Erythroblast (primary cell): ENCODE results near the gene ITSN1.

Experiments
- DNase-seq, 2 experiments: peaks; one replicate each; lab custom pipeline; 2025; lab: John Stamatoyannopoulos, UW
- GATA1 ChIP-seq: IDR thresholded peaks from 2 replicates; pipeline ENCODE4 v1.6.1; 2011; ENCODE audit warnings: low read depth, mild to moderate bottlenecking, control low read depth, low read length, moderate library complexity
- POLR2A ChIP-seq: IDR thresholded peaks from 2 replicates; pipeline ENCODE4 v1.6.1; 2011; ENCODE audit warnings: mild to moderate bottlenecking, low read length

ITSN1 gene

GRCh38 chr21:33739701-33740100 is 97.4 kb downstream of the ITSN1 start:
- no peak for TF ChIP-seq GATA1
- TF ChIP-seq POLR2A = no peak
- DNase-seq = no peak

- DNase-seq = peak; percentile 7 to 14
- TF ChIP-seq GATA1 = no peak
- TF ChIP-seq POLR2A = no peak
These were observed 105.1 kb downstream of the ITSN1 start for GRCh38 chr21:33747420-33747819.

GRCh38 chr21:33748903-33749302 is 106.6 kb downstream of the ITSN1 start:
- no peak for TF ChIP-seq GATA1
- no peak for TF ChIP-seq POLR2A

GRCh38 chr21:33750017-33750416 is 107.7 kb downstream of the ITSN1 start:
- no peak for TF ChIP-seq GATA1
- TF ChIP-seq POLR2A = no peak
- DNase-seq = no peak

More at GRCh38 chr21:33748903-33749302, 106.6 kb downstream of the ITSN1 start:
- no peak for DNase-seq

GRCh38 chr21:33751120-33751519 is 108.8 kb downstream of the ITSN1 start:
- TF ChIP-seq POLR2A = no peak
- no peak for TF ChIP-seq GATA1
- DNase-seq = peak; percentile 71 to 81

- no peak for DNase-seq
- TF ChIP-seq POLR2A (no peak), GATA1 (no peak)
These were observed 109.2 kb downstream of the ITSN1 start for GRCh38 chr21:33751533-33751932.

- no peak for DNase-seq
- no peak for TF ChIP-seq GATA1
- TF ChIP-seq POLR2A = no peak
These were observed 110.0 kb downstream of the ITSN1 start for GRCh38 chr21:33752260-33752659.

GRCh38 chr21:33753886-33754285 is 111.6 kb downstream of the ITSN1 start:
- peak; percentile 66 to 73 for DNase-seq
- TF ChIP-seq POLR2A = no peak
- no peak for TF ChIP-seq GATA1

- TF ChIP-seq POLR2A = no peak
- TF ChIP-seq GATA1 = no peak
- peak; percentile 30 to 55 for DNase-seq
These were observed 112.2 kb downstream of the ITSN1 start for GRCh38 chr21:33754481-33754880.

GRCh38 chr21:33755354-33755753 is 113.1 kb downstream of the ITSN1 start:
- peak; percentile 36 to 58 for DNase-seq
- TF ChIP-seq GATA1 = no peak
- no peak for TF ChIP-seq POLR2A

- TF ChIP-seq POLR2A (no peak), GATA1 (no peak)
- DNase-seq = no peak
These were observed 118.5 kb downstream of the ITSN1 start for GRCh38 chr21:33760641-33761440.

GRCh38 chr21:33761441-33762036 is 119.2 kb downstream of the ITSN1 start:
- peak; percentile 33 to 52 for DNase-seq
- no peak for TF ChIP-seq GATA1
- TF ChIP-seq POLR2A = no peak

GRCh38 chr21:33762803-33763581 is 120.7 kb downstream of the ITSN1 start:
- no peak for TF ChIP-seq POLR2A
- TF ChIP-seq GATA1 = no peak

GRCh38 chr21:33763582-33763899 is 121.2 kb downstream of the ITSN1 start:
- no peak for DNase-seq
- TF ChIP-seq GATA1 = no peak
- no peak for TF ChIP-seq POLR2A

More at GRCh38 chr21:33762803-33763581, 120.7 kb downstream of the ITSN1 start:
- DNase-seq = no peak
